Measurements from ENCODE around the gene DDX20. TPM values are rescaled to one million over a fixed set of nuclear protein-coding genes. Genes with fewer than 3 reads are reported as not detected.

Gene DDX20
- total RNA-seq, 1 experiment from 2014 or later, result 20.5 TPM

GRCh38 chr1:111742938-111743549, 12.7 kb upstream of the DDX20 start:
- DNase-seq (ENCODE audit: low read depth, low spot score), result no peak
- in situ Hi-C loops (cut with HindIII; ENCODE audit: low pct_unique_long_range_greater_than_20kb, low sequenced_read_pairs), result no loop called here

DNA sequence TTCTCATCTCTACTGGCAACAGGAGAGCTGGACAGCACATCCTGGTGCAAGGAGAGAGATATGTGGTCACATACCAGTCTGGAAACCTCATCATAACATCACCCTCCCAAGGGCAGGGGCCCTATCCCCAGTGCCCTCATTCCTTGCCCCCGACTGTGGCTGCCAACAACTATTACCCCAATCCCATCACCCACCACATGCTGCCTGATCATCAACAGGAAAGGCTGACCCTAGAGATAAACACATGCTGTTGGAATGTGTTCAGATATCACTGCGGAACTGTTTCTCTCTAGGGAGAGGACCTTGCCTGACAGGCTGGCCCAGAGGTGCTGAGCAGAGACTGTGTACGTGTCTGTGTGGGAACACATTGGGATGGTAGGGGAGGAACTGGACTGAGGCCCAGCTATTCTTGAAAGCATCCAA, 12.0 kb upstream of the DDX20 start:
- in situ Hi-C loops (cut with HindIII; ENCODE audit: low pct_unique_long_range_greater_than_20kb, low sequenced_read_pairs), result no loop called here
- DNase-seq (ENCODE audit: low read depth, low spot score), result no peak

DNA sequence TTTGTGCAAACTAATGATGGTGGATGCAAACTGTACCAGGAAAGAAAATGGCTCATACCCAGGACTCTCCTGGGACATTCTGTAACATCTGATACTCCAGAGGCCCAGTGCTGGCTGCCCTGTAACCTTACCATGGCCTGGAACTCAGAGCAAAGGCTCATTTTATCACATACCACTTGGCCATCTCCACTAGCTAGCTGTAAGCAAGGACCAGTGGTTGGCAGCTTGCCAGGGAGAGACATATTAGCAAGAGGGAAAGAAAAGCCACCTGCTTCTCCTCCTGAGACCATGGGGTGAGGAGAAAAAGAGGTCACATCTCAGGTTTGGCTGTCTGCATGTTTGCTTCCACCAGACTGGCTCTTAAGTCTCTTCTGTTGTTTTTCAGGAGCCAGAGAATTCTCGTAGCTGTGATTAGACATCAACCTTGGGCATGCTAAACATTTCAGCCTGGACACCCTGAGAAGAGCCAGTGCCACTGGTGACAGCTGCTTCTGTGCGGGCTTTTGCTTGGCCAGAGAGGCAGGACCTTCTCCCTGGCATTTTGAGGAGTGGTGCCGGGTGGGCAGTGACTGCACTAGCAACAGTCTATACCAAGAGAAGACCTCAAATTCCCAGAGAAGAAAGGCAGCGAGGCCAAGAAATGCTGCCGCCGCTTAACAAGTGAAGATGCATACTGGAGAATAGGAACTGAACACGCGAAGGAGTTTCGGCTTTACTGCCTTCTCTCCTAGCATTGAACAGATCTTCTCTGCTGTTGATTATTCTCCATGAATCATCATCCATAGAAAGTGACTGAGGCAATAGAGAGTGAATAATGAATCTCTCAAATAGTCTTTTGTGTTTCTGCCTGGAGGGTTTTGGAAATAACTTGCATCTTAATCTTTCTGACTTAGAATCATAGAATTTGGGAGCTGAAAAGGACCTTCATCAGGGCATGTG, 9.8 kb upstream of the DDX20 start:
- in situ Hi-C loops (cut with HindIII; ENCODE audit: low pct_unique_long_range_greater_than_20kb, low sequenced_read_pairs), result no loop called here
- peak; percentile 7 for DNase-seq (ENCODE audit: low read depth, low spot score)

- peak; percentile 37 for DNase-seq (ENCODE audit: low read depth, low spot score)
- in situ Hi-C loops (cut with HindIII; ENCODE audit: low pct_unique_long_range_greater_than_20kb, low sequenced_read_pairs), result no loop called here
Measured at GRCh38 chr1:111746614-111746999, 9.1 kb upstream of the DDX20 start.

GRCh38 chr1:111747282-111747734, 8.4 kb upstream of the DDX20 start:
- DNase-seq (ENCODE audit: low read depth, low spot score), result peak; percentile 85
- in situ Hi-C loops (cut with HindIII; ENCODE audit: low pct_unique_long_range_greater_than_20kb, low sequenced_read_pairs), result no loop called here

GRCh38 chr1:111747947-111748346, 7.8 kb upstream of the DDX20 start:
- no peak for DNase-seq (ENCODE audit: low read depth, low spot score)
- in situ Hi-C loops (cut with HindIII; ENCODE audit: low pct_unique_long_range_greater_than_20kb, low sequenced_read_pairs), result no loop called here

GRCh38 chr1:111749628-111750027, 6.1 kb upstream of the DDX20 start:
- in situ Hi-C loops (cut with HindIII; ENCODE audit: low pct_unique_long_range_greater_than_20kb, low sequenced_read_pairs), result no loop called here
- no peak for DNase-seq (ENCODE audit: low read depth, low spot score)

DNA sequence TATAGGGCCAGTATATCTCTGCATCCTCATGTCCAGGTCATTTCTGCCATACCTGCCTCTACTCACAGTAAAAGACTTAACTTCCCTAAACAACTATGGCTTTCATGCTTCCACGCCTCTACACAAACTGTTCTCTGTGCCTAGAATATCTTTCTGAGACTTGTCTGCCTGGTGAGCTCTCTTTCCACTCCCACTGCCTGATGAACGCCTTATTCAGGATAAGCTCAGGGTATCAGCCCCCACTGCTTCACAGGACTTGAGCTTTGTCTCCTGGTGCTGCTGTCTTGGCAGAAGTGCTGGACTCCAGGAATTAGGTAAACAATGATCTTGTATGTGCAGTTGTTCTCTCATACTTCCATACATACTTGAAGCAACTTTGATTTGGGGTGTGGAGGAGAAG, 4.8 kb upstream of the DDX20 start:
- no peak for DNase-seq (ENCODE audit: low read depth, low spot score)
- in situ Hi-C loops (cut with HindIII; ENCODE audit: low pct_unique_long_range_greater_than_20kb, low sequenced_read_pairs), result no loop called here

DNA sequence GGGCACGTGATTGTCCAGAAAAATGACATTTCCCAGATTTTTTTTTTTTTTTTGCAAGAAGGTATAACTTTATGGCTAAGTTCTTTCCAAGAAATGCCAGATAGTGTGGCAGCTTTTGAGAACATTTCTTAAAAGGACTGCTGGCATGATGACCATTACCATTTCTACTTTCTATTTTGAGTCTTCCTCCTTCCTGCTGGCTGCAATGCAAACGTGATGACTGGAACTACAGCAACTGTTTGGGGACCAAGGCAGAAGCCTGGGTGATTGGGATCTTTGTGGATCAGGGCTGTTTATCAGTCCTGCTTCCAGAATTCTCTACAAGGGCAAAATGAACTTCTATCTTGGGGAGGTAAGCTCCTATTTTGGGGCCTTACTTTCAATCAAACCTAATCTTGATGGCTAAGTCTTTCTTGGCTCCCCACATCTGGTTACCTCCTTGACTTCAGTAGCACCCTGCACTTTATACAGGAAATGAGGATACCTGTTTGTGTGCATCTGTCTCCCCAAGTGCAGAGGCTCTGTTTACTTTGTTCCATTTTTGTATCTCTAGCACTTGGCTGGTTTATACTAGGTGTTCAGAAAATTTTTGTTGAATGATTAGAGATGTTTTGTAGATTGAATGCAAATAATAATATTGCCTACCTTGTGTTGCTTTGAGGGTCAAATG, 3.7 kb upstream of the DDX20 start:
- in situ Hi-C loops (cut with HindIII; ENCODE audit: low pct_unique_long_range_greater_than_20kb, low sequenced_read_pairs), result no loop called here

GRCh38 chr1:111754984-111755330, 744 bp upstream of the DDX20 start:
- DNase-seq (ENCODE audit: low read depth, low spot score), result peak; percentile 68
- in situ Hi-C loops (cut with HindIII; ENCODE audit: low pct_unique_long_range_greater_than_20kb, low sequenced_read_pairs), result no loop called here

More for the DNA sequence above, 3.7 kb upstream of the DDX20 start:
- no peak for DNase-seq (ENCODE audit: low read depth, low spot score)

DNA sequence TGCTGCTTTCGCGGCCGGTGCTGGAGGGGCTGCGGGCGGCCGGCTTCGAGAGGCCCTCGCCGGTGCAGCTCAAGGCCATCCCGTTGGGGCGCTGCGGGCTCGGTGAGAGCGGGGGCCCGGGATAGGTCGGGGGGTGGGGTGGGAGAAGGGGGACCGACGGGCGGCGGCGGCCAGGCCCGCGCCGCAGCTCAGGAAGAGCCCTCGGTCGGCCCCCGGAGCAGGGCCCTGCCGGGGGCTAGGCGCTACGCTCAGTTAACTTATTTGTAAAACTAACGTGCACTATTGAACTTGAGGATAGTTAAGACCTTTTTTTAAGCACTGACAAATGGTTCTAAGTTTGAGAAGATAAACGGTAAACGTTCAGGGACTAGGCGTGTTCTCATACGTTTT, 418 bp downstream of the DDX20 start:
- in situ Hi-C loops (cut with HindIII; ENCODE audit: low pct_unique_long_range_greater_than_20kb, low sequenced_read_pairs), result no loop called here
- DNase-seq (ENCODE audit: low read depth, low spot score), result no peak

DNA sequence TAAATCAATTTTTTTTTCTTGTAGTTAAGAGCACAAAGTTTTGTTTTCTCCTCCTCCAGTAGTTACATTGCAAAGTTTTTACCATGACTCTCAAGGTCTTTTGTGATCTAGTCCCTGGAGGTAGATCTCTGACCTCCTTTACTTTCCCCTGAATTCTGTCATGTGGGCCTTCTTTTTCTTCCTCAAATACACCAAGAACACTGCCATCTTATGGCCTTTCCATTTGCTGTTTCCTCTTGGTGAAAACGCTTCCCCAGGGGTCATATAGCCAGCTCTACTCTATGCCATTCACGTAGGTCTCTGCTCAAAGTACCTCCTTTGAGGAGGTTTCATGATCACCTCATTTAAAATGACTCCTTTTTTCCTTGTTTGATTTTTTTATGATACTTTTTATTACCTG, 2.7 kb downstream of the DDX20 start:
- in situ Hi-C loops (cut with HindIII; ENCODE audit: low pct_unique_long_range_greater_than_20kb, low sequenced_read_pairs), result no loop called here
- peak; percentile 50 for DNase-seq (ENCODE audit: low read depth, low spot score)

DNA sequence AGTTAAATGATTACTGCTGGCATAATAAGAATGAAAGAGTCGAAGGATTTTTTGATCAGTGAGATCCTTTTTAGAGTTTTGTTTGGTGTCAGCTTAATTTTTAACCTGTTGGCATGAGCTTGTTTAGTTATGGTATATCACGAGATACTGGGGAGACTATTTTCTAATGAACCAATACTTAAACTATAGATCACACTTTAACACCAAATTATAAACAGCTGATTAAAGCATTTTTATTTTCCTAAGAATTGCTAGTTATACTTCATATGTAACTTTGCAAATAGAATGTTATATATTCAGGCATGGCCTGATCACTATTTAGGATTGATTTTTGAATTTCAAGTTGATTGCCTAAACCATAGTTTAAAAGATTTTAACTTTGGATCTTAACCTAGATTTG, 6.0 kb downstream of the DDX20 start:
- in situ Hi-C loops (cut with HindIII; ENCODE audit: low pct_unique_long_range_greater_than_20kb, low sequenced_read_pairs), result loop anchor here (10.0 kb wide), 1 partner anchor 287 kb away; the partner anchor contains the start of gene C1orf162
- DNase-seq (ENCODE audit: low read depth, low spot score), result no peak

GRCh38 chr1:111762332-111762731, 6.6 kb downstream of the DDX20 start:
- in situ Hi-C loops (cut with HindIII; ENCODE audit: low pct_unique_long_range_greater_than_20kb, low sequenced_read_pairs), result loop anchor here (10.0 kb wide), 1 partner anchor 288 kb away; the partner anchor contains the start of gene C1orf162
- DNase-seq (ENCODE audit: low read depth, low spot score), result no peak

- no peak for DNase-seq (ENCODE audit: low read depth, low spot score)
- in situ Hi-C loops (cut with HindIII; ENCODE audit: low pct_unique_long_range_greater_than_20kb, low sequenced_read_pairs), result loop anchor here (10.0 kb wide), 1 partner anchor 293 kb away; the partner anchor contains the start of gene C1orf162
Measured at GRCh38 chr1:111768023-111768422, 12.3 kb downstream of the DDX20 start.

DNA sequence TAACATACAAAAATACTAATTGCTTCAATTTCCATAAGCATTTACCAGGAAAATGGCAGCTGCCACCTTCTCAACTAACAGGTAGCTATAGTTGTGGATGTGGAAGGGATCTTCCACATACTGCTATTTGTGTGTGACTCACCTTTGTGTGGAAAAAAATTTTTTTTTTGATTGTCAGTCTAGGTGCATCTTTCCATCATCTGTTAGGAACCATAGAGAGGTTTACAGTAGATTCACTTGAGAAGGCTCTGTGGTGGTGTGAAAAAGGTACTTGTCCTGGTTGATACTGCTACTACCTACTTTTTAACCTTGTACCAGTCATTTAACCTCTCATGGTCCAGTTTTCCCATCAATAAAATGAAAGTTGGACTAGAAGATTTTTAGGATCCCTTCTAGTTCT, 12.9 kb downstream of the DDX20 start:
- in situ Hi-C loops (cut with HindIII; ENCODE audit: low pct_unique_long_range_greater_than_20kb, low sequenced_read_pairs), result loop anchor here (10.0 kb wide), 1 partner anchor 294 kb away; the partner anchor contains the start of gene C1orf162
- DNase-seq (ENCODE audit: low read depth, low spot score), result no peak

DNA sequence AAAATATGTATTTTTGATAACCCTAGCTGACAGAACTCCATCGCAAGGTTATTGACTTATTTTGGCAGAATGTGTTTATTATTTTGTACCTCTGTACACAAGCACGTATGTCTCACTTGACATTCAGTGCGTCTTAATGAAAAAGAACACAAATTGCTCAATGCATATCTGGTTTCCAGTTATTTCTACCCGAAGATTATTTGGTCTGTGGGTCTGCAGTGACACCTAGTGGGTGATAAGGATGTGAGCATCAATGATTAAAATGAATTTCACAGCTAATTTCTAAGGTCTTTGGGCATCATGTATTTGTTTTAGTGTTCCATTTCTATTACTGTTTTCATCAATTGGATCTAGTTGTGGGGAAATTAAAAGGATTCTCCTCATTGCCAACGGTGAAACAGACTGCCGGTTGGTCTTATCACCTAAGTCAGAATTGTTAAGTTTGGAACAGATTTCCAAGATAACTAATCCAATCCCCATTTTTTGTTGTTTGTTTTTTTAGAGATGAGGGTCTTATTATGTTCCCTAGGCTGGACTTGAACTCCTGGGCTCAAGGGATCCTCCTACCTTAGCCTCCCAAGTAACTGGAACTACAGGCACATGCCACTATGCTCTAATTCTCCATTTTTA, 13.9 kb downstream of the DDX20 start:
- in situ Hi-C loops (cut with HindIII; ENCODE audit: low pct_unique_long_range_greater_than_20kb, low sequenced_read_pairs), result loop anchor here (10.0 kb wide), 1 partner anchor 295 kb away; the partner anchor contains the start of gene C1orf162
- DNase-seq (ENCODE audit: low read depth, low spot score), result peak; percentile 77

DNA sequence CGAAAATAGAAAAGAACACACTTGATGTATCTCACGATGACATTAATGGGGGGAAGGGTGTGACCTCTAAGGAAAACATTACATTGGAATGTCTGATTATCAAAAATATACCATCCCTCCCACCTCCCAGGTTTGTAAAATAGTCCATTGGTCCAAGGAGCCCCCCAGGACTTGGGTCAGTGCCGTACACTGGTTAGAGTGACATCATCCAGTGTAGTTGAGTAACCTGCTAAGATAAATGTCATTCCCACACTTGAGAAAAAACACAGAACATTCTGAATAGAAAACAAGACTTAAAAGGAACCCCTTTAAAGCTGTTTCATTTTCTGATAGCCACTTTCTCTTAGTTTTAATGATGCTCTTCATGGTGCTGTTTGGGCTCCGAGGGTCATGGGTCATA, 15.2 kb downstream of the DDX20 start:
- DNase-seq (ENCODE audit: low read depth, low spot score), result no peak
- in situ Hi-C loops (cut with HindIII; ENCODE audit: low pct_unique_long_range_greater_than_20kb, low sequenced_read_pairs), result no loop called here
